ENCODE data around the gene TMEM209. TPM values are rescaled to one million over a fixed set of nuclear protein-coding genes. Genes with fewer than 3 reads are reported as not detected.
"Not testable (repeated sequence)": the region's sequence is repeated elsewhere in the genome, so short reads cannot be mapped to it uniquely, and the experiment has no call there.

Gene TMEM209
- total RNA-seq (10 to 100 TPM; 52.1 to 55.7 TPM), polyA plus RNA-seq (43.1 TPM)

- ChIA-PET POLR2A (interaction anchor here (0.6 to 1.0 kb wide), 6 partner anchors 10 to 839 kb away, joined by 3 to 8 read pairs (median 3); partner anchors contain the start of genes KLHDC10 and ZC3HC1), CTCF (interaction anchor here (1.2 to 1.4 kb wide), 2 partner anchors 13 to 135 kb away, joined by 3 to 4 read pairs; partner anchors contain the start of gene KLHDC10)
- H3K9me3 Mint-ChIP-seq, result no peaks in the 10 kb centered on the region
- no peaks in the 10 kb centered on the region for H3K27me3 ChIP-seq (ENCODE audit: insufficient read depth, low read length, poor library complexity, severe bottlenecking)
- peaks cover 8% of the 10 kb centered on the region for H3K36me3 ChIP-seq (ENCODE audit: insufficient read depth, low read length)
- peaks cover 14 to 33% (median 16%) of the 10 kb centered on the region in 3 donors for H3K36me3 Mint-ChIP-seq
- peak within 1 kb of the TSS; percentile 82 to 100 (median 99) for H3K27ac Mint-ChIP-seq
- peak within 1 kb of the TSS; percentile 80 for H3K4me3 ChIP-seq (ENCODE audit: low read length)
- peak within 1 kb of the TSS; percentile 95 to 100 (median 99) for H3K4me3 Mint-ChIP-seq
- peaks cover 24 to 40% (median 29%) of the 10 kb centered on the region in 3 donors for H3K4me1 Mint-ChIP-seq
- H3K27me3 Mint-ChIP-seq, result no peaks in the 10 kb centered on the region
- peak within 1 kb of the TSS; percentile 93 for H3K27ac ChIP-seq (ENCODE audit: low read depth, low read length)
- H3K4me1 ChIP-seq (ENCODE audit: insufficient read depth, low read length), result peaks cover 6% of the 10 kb centered on the region
- DNase-seq, result peak; percentile 86 to 97 (median 93)
- no peaks in the 10 kb centered on the region for H3K9me3 ChIP-seq (ENCODE audit: low read length)
Observed at GRCh38 chr7:130205084-130205947, at the start of gene TMEM209. TMEM209 (minus strand) TSS chr7:130205406; CDS start chr7:130205375, 31 bp downstream.

- no peaks in the 10 kb centered on the region for H3K27me3 ChIP-seq (ENCODE audit: insufficient read depth, low read length, poor library complexity, severe bottlenecking)
- ChIA-PET POLR2A (no interaction called here), CTCF (no interaction called here)
- no peak overlapping the region for H3K27ac ChIP-seq (ENCODE audit: low read depth, low read length)
- peaks cover 0 to 18% (median 2%) of the 10 kb centered on the region in 3 donors for H3K36me3 Mint-ChIP-seq
- H3K4me1 ChIP-seq (ENCODE audit: insufficient read depth, low read length), result no peaks in the 10 kb centered on the region
- H3K4me3 ChIP-seq (ENCODE audit: low read length), result no peak overlapping the region
- no peaks in the 10 kb centered on the region for H3K4me1 Mint-ChIP-seq
- peaks cover 12 to 35% (median 19%) of the 10 kb centered on the region in 5 donors for H3K9me3 Mint-ChIP-seq
- peaks cover 9 to 35% of the 10 kb centered on the region in 2 donors for H3K27me3 Mint-ChIP-seq
- no peaks in the 10 kb centered on the region for H3K9me3 ChIP-seq (ENCODE audit: low read length)
- DNase-seq, result no peak
- no peak overlapping the region for H3K4me3 Mint-ChIP-seq
- no peak overlapping the region for H3K27ac Mint-ChIP-seq
- no peaks in the 10 kb centered on the region for H3K36me3 ChIP-seq (ENCODE audit: insufficient read depth, low read length)
Observed at GRCh38 chr7:130254555-130254954, 49.3 kb upstream of the TMEM209 start.

- Mint-ChIP-seq H3K9me3 (peaks cover 2 to 14% (median 11%) of the 10 kb centered on the region in 5 donors), H3K27me3 (peaks cover 0 to 28% of the 10 kb centered on the region in 2 donors)
- H3K36me3 ChIP-seq (ENCODE audit: insufficient read depth, low read length); H3K27ac Mint-ChIP-seq; CTCF ChIA-PET; H3K9me3 ChIP-seq (ENCODE audit: low read length); H3K4me3 Mint-ChIP-seq; H3K27ac ChIP-seq (ENCODE audit: low read depth, low read length); H3K27me3 ChIP-seq (ENCODE audit: insufficient read depth, low read length, poor library complexity, severe bottlenecking); H3K4me1 ChIP-seq (ENCODE audit: insufficient read depth, low read length); DNase-seq; POLR2A ChIA-PET; H3K4me1 Mint-ChIP-seq; H3K4me3 ChIP-seq (ENCODE audit: low read length); H3K36me3 Mint-ChIP-seq: not testable (repeated sequence)
Observed at GRCh38 chr7:130249626-130250025, 44.4 kb upstream of the TMEM209 start.

- H3K36me3 Mint-ChIP-seq; H3K4me3 Mint-ChIP-seq; H3K27ac Mint-ChIP-seq; CTCF ChIA-PET; H3K36me3 ChIP-seq (ENCODE audit: insufficient read depth, low read length); H3K4me3 ChIP-seq (ENCODE audit: low read length); POLR2A ChIA-PET; H3K4me1 ChIP-seq (ENCODE audit: insufficient read depth, low read length); H3K27ac ChIP-seq (ENCODE audit: low read depth, low read length); H3K27me3 ChIP-seq (ENCODE audit: insufficient read depth, low read length, poor library complexity, severe bottlenecking); H3K4me1 Mint-ChIP-seq; H3K9me3 ChIP-seq (ENCODE audit: low read length); DNase-seq: not testable (repeated sequence)
- Mint-ChIP-seq H3K27me3 (peaks cover 0 to 33% of the 10 kb centered on the region in 2 donors), H3K9me3 (peaks cover 2 to 12% (median 8%) of the 10 kb centered on the region in 5 donors)
Observed at GRCh38 chr7:130248842-130249241, 43.6 kb upstream of the TMEM209 start.

- H3K4me3 Mint-ChIP-seq; CTCF ChIA-PET; POLR2A ChIA-PET; H3K4me3 ChIP-seq (ENCODE audit: low read length); H3K27ac ChIP-seq (ENCODE audit: low read depth, low read length); H3K27ac Mint-ChIP-seq; H3K9me3 Mint-ChIP-seq; H3K36me3 ChIP-seq (ENCODE audit: insufficient read depth, low read length); H3K36me3 Mint-ChIP-seq; H3K4me1 Mint-ChIP-seq; H3K4me1 ChIP-seq (ENCODE audit: insufficient read depth, low read length); H3K27me3 ChIP-seq (ENCODE audit: insufficient read depth, low read length, poor library complexity, severe bottlenecking); DNase-seq; H3K9me3 ChIP-seq (ENCODE audit: low read length): not testable (repeated sequence)
- H3K27me3 Mint-ChIP-seq, result peaks cover 0 to 16% of the 10 kb centered on the region in 2 donors
Observed at GRCh38 chr7:130246491-130246890, 41.3 kb upstream of the TMEM209 start.

GRCh38 chr7:130243486-130243885 lies 38.3 kb upstream of the TMEM209 start:
- H3K36me3 ChIP-seq (ENCODE audit: insufficient read depth, low read length); H3K27ac Mint-ChIP-seq; H3K9me3 ChIP-seq (ENCODE audit: low read length); POLR2A ChIA-PET; H3K27ac ChIP-seq (ENCODE audit: low read depth, low read length); H3K27me3 ChIP-seq (ENCODE audit: insufficient read depth, low read length, poor library complexity, severe bottlenecking); H3K4me1 ChIP-seq (ENCODE audit: insufficient read depth, low read length); H3K4me3 Mint-ChIP-seq; H3K9me3 Mint-ChIP-seq; H3K4me1 Mint-ChIP-seq; H3K36me3 Mint-ChIP-seq; H3K4me3 ChIP-seq (ENCODE audit: low read length); CTCF ChIA-PET; DNase-seq: not testable (repeated sequence)
- H3K27me3 Mint-ChIP-seq, result peaks cover 2 to 16% of the 10 kb centered on the region in 2 donors

GRCh38 chr7:130242198-130243014 lies 37.2 kb upstream of the TMEM209 start:
- Histone ChIP-seq H3K4me3 (ENCODE audit: low read length) (no peak overlapping the region), H3K9me3 (ENCODE audit: low read length) (no peaks in the 10 kb centered on the region), H3K36me3 (ENCODE audit: insufficient read depth, low read length) (no peaks in the 10 kb centered on the region), H3K27ac (ENCODE audit: low read depth, low read length) (no peak overlapping the region), H3K27me3 (ENCODE audit: insufficient read depth, low read length, poor library complexity, severe bottlenecking) (no peaks in the 10 kb centered on the region), H3K4me1 (ENCODE audit: insufficient read depth, low read length) (no peaks in the 10 kb centered on the region)
- Mint-ChIP-seq H3K9me3 (peaks cover 0 to 4% (median 2%) of the 10 kb centered on the region in 5 donors), H3K36me3 (no peaks in the 10 kb centered on the region), H3K4me3 (no peak overlapping the region), H3K4me1 (peaks cover 3 to 10% (median 5%) of the 10 kb centered on the region in 3 donors), H3K27ac (no peak overlapping the region), H3K27me3 (peaks cover 5 to 16% of the 10 kb centered on the region in 2 donors)
- peak; percentile 8 to 62 (median 15) for DNase-seq
- ChIA-PET CTCF (interaction anchor here (1.2 kb wide), 1 partner anchor 516 kb away, joined by 4 read pairs; no protein-coding TSS in a partner anchor), POLR2A (interaction anchor here (0.5 kb wide), 1 partner anchor 471 kb away, joined by 4 read pairs; no protein-coding TSS in a partner anchor)

- no peaks in the 10 kb centered on the region for H3K4me1 ChIP-seq (ENCODE audit: insufficient read depth, low read length)
- DNase-seq, result no peak
- H3K9me3 ChIP-seq (ENCODE audit: low read length), result no peaks in the 10 kb centered on the region
- H3K27me3 Mint-ChIP-seq, result peaks cover 5 to 24% of the 10 kb centered on the region in 2 donors
- H3K4me3 Mint-ChIP-seq, result no peak overlapping the region
- CTCF ChIA-PET, result no interaction called here
- no peak overlapping the region for H3K27ac ChIP-seq (ENCODE audit: low read depth, low read length)
- peaks cover 3 to 10% (median 5%) of the 10 kb centered on the region in 3 donors for H3K4me1 Mint-ChIP-seq
- H3K27ac Mint-ChIP-seq, result no peak overlapping the region
- H3K27me3 ChIP-seq (ENCODE audit: insufficient read depth, low read length, poor library complexity, severe bottlenecking), result no peaks in the 10 kb centered on the region
- no peaks in the 10 kb centered on the region for H3K36me3 ChIP-seq (ENCODE audit: insufficient read depth, low read length)
- H3K4me3 ChIP-seq (ENCODE audit: low read length), result no peak overlapping the region
- POLR2A ChIA-PET, result no interaction called here
- H3K9me3 Mint-ChIP-seq, result no peaks in the 10 kb centered on the region
- no peaks in the 10 kb centered on the region for H3K36me3 Mint-ChIP-seq
Observed at GRCh38 chr7:130240240-130240639, 35.0 kb upstream of the TMEM209 start.
